ENCODE data around the gene WNT1.

Gene WNT1

DNA sequence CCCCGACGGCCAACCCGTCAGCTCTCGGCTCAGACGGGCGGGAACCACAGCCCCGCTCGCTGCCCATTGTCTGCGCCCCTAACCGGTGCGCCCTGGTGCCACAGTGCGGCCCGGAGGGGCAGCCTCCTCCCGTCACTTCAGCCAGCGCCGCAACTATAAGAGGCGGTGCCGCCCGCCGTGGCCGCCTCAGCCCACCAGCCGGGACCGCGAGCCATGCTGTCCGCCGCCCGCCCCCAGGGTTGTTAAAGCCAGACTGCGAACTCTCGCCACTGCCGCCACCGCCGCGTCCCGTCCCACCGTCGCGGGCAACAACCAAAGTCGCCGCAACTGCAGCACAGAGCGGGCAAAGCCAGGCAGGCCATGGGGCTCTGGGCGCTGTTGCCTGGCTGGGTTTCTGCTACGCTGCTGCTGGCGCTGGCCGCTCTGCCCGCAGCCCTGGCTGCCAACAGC is at the start of gene WNT1:
TSS of gene WNT1 (plus strand) at position 32 of the 450 bp plus-strand sequence. CDS start at position 361, 329 bp downstream.
- DNase-seq, result no peak

DNA sequence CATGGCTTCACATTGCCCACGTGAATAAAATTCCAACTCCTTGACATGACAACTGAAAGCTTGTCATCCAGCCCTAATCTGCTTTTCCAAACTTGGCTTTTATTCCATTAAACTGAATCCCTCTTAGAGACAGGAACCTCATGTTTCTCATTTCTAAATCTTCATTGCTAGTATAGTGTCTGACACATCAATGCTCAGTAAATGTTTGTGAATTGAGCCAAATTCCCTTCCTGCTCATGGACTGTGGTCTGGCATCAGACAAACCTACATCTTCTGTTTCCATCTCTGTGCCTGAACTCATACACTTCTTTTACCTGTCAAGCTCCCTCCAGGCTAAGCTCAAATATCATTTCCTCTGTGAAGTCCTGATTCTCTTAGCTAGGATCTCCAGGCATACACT is 48.6 kb upstream of the WNT1 start:
- no peak for DNase-seq

DNA sequence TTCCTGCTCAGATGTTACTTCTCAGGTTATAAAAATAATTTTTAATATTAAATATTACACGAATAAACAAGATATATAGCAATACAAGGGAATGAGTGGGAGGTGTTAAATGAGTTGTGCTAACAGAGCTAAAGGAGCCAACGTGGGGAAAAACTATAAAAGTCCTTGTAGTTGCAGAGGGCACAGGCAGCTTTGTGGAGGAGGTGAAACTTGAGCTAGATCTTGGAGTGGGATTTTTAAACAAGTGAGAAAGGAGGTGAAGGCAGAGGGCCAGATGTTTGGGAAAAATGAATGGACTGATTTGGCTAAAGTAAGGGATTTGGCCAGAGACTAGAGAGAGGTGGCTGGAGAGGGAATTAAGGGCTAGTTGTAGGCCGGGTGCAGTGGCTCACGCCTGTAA is 47.6 kb upstream of the WNT1 start:
- DNase-seq, result no peak

DNA sequence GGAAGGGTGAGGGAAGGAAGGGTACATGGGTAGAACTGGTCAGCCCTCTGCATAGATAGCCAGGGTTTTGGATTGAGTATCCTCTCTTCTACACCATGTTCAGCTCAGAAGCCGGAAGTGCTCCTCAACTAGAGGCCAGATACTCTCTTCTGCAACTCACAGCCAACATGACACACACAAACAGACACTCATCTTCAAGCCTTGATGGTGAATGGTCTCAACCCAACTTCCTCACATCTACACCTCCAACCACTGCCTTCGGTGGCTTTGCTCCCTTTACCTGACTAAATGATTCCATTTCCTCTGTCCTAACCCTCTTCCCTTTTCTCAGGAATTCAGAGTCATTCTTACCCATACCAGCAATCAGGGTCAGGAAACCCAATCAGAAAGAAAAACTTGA is 45.2 kb upstream of the WNT1 start:
- DNase-seq, result no peak

DNA sequence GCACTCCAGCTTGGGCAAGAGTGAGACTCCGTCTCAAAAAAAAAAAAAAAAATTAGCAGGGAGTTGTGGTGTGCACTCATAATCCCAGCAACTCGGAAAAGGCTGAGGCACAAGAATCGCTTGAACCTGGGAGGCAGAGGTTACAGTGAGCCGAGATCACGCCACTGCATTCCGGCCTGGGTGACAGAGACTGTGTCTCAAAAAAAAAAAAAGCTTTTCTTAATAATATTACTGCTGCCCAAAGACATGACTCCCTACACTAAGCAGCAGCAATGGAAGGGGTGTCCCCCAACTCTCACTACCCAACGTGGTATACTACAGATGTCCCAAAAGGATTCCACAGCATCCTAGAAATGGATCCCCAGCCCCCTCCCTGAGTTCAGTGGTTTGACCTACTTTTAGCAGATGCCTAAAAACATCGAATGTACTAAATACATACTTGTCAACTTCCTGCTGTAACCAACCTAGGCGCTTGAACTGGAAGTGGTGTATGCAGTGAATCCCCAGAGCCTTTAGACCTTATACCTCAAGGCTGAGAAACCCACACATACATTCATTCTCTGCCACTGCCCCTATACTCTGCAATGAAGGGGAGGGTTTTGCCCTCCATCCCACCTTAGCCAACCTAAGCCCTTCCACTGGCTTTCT is 44.3 kb upstream of the WNT1 start:
- no peak for DNase-seq

DNA sequence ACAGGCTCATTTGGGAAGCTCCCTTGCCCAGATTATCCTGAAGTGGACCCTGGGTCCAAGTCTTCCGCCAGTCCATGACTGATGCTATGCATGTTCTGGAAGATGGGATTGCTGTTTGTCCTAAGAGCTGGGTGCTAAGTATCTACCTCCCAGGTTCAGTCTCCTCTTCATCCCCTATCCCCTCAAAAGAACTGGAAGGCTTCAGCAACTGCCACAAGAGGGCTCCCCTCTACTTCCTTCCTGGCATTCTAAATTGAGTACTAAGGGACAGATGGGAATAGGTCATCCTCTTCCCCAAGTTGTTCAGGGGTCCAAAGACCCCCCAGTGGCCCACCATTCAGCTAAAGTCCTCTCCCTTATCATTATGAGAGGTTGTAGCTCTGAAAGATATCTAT is 43.8 kb upstream of the WNT1 start:
- DNase-seq, result peak in 1 of 2 experiments; percentile 17

DNA sequence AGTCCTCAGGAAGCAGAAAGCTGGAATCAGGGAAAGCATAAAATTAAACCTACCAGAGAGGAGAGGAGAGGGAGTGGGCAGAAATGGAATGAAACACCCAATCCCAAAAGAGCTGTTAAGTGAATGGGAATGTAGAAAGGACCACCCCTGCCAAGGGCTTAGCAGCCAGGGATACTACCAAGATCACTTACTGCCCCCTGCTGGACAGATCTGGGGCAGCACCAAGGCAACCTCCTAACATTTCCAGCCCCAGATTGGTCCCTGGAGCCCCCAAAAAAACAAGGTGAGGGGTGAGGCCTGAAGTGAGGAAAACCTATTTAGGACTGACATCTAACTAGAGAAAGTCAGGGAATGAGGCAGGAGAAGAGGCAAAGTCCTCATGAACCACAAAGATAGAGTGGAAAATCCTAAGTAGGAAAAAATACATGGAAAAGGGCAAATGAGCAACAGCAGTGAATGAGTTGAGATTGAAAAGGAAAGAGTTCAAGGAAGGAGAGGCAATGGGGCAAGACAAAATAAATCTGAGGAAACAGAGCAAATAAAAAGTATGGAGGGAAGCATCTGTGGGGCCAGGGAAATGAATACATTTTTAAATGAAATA is 41.6 kb upstream of the WNT1 start:
- peak; percentile 30 to 61 for DNase-seq

DNA sequence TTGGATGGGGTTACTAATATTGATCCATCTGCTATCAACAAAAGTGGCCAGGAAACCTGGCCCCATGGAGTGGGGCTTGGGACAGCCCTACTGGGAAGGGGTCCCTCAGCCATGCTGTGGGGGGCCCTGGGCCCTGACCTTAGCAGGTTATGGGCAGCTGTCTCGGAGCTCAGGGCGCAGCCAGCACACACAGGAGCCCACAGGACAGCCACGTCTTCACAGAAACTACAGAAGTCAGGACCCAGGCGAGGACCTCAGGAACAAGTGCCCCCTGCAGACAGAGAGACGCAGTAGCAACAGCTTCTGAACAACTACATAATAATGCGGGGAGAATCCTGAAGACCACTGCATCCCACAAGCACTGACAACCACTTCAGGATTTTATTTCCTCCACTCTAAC is 41.0 kb upstream of the WNT1 start:
- DNase-seq, result peak in 1 of 2 experiments; percentile 6

DNA sequence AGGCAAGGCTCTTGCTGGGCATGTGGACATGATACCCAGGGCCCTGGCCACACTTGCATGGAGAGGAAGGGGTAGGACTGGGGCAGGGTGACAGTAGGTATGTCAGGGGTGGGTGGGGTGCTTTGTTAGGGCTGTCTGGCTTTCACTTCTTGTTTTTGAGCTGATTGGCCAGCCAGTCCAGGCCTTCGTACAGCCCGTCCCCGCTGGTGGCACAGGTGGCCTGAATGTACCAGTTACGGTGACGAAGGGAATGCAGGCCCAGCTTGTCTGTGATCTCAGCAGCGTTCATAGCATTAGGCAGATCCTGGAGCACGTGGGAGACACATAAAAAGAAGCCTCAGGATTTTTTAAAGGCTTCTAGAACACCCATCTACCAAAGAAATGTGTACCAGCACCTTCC is 39.3 kb upstream of the WNT1 start:
- DNase-seq, result no peak

DNA sequence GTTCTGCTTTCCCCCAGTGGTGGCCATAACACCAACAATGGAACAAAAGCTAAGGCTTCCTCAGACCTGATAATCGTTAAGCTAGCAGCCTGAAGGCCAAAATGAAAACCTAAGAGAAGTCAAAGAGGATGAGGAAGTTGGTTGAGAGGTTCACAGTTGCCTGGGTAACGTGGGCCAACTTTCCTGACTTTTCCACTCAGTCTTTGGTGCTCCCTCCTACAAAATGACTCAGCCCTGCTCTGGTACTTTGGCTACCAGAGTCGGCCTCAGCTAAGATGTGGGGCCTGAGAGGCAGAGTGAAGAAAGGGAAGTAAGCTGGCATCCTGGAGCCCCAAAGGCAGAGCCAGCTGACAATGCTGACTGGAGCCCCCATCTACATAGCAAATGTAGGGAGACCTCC is 37.9 kb upstream of the WNT1 start:
- DNase-seq, result no peak

DNA sequence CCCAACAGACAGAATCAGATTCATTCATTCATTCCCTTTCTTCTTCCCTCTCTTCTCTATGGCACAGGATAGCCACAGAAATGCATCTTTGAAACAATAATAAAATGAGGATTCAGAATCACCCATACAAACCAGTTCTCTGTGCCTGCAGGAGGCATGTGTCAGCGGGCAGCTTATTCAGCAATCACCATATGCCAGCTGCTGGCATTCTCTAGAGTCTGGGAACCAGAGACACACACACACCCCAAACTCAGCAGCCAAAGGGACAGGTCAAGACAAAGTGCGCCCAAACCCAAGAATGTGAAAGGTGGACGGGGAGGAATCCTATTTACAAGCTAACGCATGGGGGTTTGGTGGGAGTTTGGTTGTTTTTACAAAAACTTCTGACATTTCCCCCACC is 34.9 kb upstream of the WNT1 start:
- no peak for DNase-seq

DNA sequence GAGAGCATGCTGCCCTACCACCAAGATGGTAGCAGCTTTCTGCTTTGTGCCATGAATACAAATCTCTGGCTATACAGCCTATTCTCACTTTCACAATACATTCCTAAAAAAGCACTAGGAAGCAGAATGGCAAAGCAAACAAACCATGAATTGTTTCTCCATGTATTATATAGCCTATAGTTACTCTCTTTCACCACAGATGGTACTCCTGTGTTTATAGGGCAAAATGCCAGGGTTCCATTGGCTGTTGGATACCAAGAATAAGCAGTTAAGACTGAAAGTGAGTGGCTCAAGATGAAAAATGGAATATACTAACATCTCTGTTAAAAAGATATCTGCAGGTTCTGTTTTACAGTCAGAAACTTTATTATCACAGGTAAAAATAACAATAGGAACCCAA is 31.9 kb upstream of the WNT1 start:
- no peak for DNase-seq

DNA sequence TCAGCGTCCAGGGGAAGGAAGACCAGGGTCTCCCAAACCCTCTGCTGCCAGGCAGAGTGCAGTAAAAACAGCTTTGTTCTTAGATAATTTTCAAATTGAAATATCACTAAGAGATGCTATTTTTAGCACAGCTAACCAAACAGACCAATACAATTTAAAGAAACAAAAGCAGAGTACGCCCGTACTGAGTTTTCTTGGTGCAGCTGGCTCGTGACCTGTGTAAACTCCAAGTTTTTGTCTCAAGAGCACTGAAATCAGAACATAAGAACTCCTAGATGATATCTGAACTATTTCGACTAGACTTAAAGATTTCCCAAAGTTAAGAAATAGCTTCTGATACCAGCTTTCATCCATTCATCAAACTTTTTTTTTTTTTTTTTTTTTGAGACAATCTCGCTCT is 31.2 kb upstream of the WNT1 start:
- DNase-seq, result no peak

DNA sequence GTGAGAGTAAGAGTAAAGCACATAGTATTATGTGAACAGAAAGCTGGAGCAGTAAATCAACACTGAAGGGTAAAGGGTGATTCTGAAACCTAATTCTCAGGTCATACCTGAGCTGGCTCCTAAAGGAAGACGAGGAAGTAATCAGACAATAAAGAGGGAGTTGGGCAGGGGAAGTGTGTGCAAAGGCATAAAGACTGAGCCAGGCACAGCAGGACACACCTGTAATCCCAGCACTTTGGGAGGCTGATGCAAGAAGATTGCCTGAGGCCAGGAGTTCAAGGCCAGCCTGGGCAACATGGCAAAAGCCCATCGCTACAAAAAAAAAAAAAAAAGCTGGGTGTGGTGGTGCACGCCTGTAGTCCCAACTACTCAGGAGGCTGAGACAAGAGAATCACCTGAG is 30.4 kb upstream of the WNT1 start:
- no peak for DNase-seq

DNA sequence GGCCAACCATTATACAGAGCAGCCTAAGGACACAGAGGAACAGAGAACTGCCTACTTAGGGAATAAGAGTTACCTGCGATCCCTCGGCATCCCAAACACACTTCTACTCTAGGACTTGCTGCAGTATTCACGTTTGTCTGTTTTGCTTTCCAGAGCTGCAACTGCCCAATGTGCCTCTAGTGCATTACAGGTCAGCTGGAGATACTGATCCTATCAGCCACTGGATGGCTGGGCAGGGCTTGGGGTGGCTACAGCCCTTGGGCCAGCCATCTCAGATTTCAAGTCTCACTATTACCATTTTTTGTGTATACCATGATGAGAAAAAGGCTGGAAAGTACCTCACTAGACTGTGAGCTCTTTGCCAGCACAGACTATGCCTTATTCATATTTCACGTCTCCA is 25.4 kb upstream of the WNT1 start:
- DNase-seq, result peak in 1 of 2 experiments; percentile 3

DNA sequence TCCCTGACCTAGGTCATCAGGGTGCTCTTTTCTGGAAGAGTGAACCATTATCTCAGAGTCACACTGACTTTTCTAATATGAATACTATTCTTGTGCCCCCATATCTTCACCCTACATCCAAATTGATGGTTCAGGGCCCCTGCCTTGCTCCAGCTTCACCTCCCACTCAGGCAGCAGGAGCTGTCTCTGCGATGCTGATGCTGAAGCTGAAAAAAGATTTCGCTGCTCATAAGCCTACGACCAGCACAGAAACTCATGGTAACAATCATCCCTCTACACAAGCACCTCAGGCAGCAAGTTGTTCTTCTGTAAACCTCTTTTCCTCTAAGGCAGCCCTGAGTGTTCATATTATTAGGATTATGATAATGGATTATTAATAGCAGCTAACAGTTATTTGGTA is 24.1 kb upstream of the WNT1 start:
- no peak for DNase-seq

DNA sequence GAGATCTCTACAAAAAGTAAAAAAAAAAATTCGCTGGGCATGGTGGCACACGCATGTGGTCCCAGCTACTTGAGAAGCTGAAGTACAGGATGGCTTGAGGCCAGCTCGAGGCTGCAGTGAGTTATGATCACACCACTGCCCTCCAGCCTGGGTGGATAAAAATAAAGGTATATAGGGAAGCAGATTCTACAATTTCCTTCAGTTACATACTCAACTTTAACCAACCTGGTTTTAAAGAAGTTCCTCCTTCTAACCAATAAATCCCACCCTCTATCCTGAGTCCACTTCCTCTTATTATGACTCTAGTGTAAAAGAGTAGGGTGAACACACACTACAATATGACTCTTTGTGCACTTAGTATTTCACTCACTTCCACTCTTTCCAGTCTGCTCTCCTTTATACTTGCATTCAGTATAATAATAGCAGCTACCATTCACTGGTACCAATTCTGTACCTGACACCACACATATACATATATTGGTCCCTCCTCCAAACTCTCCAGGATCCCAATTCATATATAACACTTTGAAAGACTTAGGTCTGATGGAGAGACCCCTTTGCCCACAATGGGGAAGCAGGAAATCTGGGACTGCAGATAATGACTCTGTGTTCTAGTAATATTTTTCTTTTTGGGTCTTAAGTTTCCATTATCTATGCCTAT is 23.2 kb upstream of the WNT1 start:
- DNase-seq, result no peak

DNA sequence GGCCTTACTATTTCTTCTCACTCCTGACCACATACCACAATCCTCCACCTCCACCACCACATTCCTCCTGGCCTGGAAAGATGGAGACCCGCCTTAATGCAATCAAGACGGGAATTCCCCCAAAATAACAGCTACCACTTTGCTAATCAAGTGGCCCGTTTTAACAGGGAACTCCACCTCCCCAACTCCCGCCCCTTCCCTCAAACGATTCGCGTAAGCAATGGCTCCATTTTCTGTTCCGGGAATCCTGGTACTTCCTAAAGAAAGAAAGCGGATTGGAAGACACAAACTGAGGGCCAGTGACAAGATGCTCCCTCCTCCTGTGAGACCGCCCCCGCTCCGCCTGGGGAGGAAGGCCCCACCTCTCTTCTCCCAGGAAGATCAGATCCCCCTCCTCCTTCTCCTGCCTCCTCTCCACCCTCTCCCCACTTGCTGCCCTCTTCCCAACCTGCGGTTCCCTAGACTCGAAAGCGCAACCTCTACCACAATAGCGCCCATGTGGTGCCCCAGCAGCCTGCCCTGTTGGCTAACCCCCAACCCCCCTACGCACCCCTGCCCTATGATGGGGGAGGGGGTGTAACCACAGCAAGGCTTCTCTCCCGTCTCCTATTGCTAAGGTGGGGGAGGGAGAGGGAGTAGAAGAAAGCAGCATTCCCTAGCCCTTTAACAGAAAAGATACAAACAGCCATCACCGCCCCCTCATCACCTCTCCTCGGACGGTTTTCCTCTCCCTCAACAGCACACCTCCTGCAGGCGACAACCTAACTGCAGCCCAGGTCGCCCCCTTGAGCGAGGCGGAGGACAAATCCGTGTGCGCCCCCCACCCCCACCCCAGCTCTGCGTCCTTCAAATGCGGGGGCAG is 21.6 kb upstream of the WNT1 start:
- peak; percentile 77 to 87 for DNase-seq

DNA sequence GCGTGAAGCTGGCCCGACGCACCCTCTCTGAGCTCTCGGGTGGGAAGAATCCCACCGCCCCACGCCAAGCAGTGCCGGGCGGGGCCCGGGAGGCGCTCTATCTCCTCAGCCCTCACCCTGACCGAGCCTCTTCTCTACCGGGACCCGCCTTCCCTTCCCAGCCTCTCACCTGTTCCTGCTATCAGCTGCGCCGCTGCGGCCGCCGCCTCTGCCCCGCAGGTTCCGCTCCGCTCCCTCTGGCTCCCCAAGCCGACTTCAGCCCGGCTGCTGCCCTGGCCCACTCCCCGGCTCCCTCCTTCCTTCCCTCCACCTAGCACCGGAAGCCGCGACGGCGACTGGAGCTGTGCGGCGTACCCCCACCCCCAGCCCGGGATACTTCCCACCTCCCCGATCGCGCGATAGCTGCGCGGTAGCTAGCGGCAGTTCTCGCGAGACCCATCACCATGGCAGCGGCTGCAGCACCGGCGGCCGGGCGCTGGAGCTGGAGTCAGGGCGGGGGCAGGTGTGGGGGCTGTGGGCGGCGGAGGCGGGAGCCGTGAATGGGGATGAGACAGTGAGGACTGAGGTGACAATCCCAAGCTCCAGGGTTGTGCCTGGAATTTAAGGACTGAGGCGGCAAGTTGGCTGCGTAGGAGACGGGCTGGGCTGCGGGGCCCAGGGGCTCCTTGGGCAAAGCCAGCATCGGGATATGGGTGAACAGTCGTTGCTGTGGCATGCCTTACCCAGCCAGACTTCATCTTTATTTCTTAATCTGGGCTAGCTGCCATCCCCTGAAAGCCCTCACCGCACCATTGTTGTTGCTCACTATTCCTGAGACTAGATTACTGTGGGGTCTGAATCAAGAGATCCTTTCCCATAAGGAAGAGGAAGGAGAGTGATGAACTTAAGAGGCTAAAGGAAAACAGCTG is 20.7 kb upstream of the WNT1 start, which contains the start of gene ARF3:
TSS of gene ARF3 (minus strand) at position 347 of the 908 bp plus-strand sequence. CDS start 16,392 bp downstream, outside the sequence.
- DNase-seq, result peak; percentile 88 to 94

DNA sequence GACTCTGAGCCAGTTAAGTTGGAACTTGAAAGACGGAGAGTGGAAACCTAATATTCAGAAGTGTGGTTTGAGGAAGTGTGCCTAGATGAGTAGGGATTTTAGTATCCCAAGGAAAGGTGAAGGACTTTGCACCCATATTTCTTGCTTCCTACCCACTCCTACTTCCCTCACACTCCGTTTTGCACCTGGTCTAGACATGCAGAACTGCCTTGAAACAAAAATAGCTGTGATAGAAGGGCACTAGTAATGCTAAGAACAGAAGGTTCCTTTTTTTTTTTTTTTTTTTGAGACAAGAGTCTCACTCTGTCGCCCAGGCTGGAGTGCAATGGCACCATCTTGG is 20.1 kb upstream of the WNT1 start:
- DNase-seq, result no peak

DNA sequence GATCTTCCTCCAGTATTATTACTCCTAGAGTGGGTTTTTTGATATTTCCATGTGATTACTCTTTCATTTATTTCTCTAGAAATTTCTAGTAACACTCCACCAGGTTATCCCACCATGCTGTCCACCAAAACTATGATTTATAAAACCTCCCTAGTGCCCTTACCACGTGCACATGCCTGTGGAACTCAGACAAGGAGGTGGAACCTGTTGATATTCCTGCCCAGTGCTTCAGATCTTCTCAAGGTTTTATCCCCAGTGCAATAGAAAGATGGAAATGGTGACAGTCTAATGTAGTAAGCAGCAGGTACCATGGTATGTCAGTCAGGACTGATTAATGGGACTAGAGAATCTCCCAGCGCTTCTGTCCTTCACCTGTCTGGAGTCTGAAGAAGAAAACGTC is 17.3 kb upstream of the WNT1 start:
- no peak for DNase-seq

DNA sequence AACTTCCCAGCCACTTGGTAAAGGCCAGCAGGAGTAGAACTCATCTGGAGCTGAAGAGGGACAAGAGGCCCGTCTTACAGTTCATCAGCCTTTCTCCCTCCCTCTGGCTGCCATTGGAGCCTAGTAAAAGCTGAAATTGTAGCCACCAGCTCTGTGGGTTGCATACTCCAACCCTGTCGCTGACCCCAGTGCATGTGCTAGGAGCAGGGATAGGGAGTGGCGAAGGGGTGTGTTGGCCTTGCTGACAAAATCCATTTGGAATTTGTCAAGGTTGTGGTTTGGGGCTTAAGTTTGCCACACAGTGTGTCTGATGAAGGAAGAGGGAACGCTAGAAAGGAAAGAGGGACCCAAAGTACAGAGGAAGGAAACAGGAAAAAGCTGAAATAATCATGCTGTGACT is 16.8 kb upstream of the WNT1 start:
- no peak for DNase-seq
